ENCODE data around the gene RALGPS2. TPM values are rescaled to one million over a fixed set of nuclear protein-coding genes. Genes with fewer than 3 reads are reported as not detected.
A peak's percentile ranks its signal among the peaks of the same experiment; 100 is the strongest.

The RALGPS2 gene
- total and polyA plus RNA-seq, 9 of the 15 experiments (the other 6 are each of a cell fraction or from before 2014, with no cell fraction given), result 0.28 to 6.5 (median 2.6) TPM

DNA sequence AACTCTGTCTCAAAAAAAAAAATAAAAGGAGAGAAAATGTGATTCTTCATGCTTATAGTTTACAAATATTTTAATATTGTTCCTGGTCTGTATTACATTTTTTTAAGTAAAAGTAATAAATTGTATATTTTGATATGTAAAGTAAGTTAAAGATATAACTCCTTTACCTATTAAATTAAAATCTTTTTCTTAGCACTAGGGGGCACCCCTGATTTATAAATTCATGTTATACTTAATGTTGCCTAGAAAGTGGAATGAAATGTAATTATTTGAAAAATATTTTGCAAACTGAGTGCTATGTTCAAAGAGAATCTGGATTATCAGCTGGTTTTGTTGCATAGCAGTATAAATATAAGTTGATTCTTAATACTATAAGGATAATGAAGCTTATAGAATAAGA is 49.2 kb downstream of the RALGPS2 start (continued):
- TF ChIP-seq, protein P1, sequence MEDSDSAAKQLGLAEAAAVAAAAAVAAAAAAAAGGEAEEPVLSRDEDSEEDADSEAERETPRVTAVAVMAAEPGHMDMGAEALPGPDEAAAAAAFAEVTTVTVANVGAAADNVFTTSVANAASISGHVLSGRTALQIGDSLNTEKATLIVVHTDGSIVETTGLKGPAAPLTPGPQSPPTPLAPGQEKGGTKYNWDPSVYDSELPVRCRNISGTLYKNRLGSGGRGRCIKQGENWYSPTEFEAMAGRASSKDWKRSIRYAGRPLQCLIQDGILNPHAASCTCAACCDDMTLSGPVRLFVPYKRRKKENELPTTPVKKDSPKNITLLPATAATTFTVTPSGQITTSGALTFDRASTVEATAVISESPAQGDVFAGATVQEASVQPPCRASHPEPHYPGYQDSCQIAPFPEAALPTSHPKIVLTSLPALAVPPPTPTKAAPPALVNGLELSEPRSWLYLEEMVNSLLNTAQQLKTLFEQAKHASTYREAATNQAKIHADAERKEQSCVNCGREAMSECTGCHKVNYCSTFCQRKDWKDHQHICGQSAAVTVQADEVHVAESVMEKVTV (CRISPR knock-in tag; IDR thresholded peaks at IDR 0.05), result peak; percentile 51; the same call in 1 of the 2 replicates

DNA sequence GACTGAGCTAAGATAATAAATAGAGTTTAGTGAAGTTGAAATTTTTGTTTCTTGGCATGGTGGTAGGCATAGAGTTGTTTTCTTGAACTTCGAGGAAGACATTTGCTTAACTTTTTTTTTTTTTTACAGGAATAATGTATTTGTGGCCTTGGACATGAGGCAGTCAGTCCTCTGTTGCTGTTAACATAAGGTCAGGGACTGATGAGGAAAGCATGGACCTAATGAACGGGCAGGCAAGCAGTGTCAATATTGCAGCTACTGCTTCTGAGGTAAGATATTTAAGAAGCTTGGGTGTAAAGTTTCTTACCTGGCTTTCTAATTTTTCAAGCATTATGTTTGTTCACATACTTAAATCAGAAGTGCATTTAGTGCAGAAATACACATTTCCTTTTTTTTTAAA is 51.5 kb downstream of the RALGPS2 start:
- H3K36me3 ChIP-seq (ENCODE audit: control insufficient read depth, insufficient read depth, low read length), result no peaks in the 10 kb centered on the region
- no peaks in the 10 kb centered on the region for H3K4me1 ChIP-seq (replicated peaks in 1 of 2; ENCODE audit: control insufficient read depth in 2 of 2, insufficient read depth in 2 of 2, low read length in 2 of 2)
- no peak overlapping the region for H2AFZ ChIP-seq (ENCODE audit: low read depth, low read length)
- H3K27me3 ChIP-seq (ENCODE audit: control insufficient read depth in 2 of 2, insufficient read depth in 2 of 2, low read length in 2 of 2), result no peaks in the 10 kb centered on the region
- in situ Hi-C loops (cut with MboI), result no loop called here
- H3K27ac ChIP-seq (ENCODE audit: extremely low read depth, low read depth, low read length), result no peak overlapping the region
- DNase-seq (ENCODE audit: extremely low read depth in 1 of 4, low spot score in 3 of 4) (no peak), ATAC-seq (no peak), FAIRE-seq (no peak)
- intact Hi-C loops (cut with micrococcal nuclease), result no loop called here
- H3K9me3 ChIP-seq (replicated peaks; ENCODE audit: control insufficient read depth, insufficient read depth, low read depth, low read length), result no peaks in the 10 kb centered on the region; the same call in 1 of the 2 replicates
- no peak overlapping the region for H3K4me2 ChIP-seq (ENCODE audit: insufficient read depth, low read length)
- no peaks in the 10 kb centered on the region for H4K20me1 ChIP-seq (replicated peaks; ENCODE audit: control insufficient read depth, insufficient read depth, low read length)
- no peak for TF ChIP-seq PPARD (CRISPR knock-in tag; IDR thresholded peaks at IDR 0.05)
- TF ChIP-seq SNIP1 (IDR thresholded peaks at IDR 0.05; ENCODE audit: low read depth), result no peak
- TF ChIP-seq ZNF696 (CRISPR knock-in tag; conservative IDR thresholded peaks at IDR 0.05), result no peak
- TF ChIP-seq, protein P2, sequence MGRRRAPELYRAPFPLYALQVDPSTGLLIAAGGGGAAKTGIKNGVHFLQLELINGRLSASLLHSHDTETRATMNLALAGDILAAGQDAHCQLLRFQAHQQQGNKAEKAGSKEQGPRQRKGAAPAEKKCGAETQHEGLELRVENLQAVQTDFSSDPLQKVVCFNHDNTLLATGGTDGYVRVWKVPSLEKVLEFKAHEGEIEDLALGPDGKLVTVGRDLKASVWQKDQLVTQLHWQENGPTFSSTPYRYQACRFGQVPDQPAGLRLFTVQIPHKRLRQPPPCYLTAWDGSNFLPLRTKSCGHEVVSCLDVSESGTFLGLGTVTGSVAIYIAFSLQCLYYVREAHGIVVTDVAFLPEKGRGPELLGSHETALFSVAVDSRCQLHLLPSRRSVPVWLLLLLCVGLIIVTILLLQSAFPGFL (CRISPR knock-in tag; IDR thresholded peaks at IDR 0.05), result no peak
- TF ChIP-seq GABPB2 (CRISPR knock-in tag; conservative IDR thresholded peaks at IDR 0.05), result no peak
- TF ChIP-seq NR2C2 (CRISPR knock-in tag; IDR thresholded peaks at IDR 0.05), result no peak
- no peak for TF ChIP-seq NR2C2 (tag; IDR thresholded peaks at IDR 0.05)
- no peak for TF ChIP-seq ZNF436 (CRISPR knock-in tag; IDR thresholded peaks at IDR 0.05)
- no peak for TF ChIP-seq PYGO2 (tag; IDR thresholded peaks at IDR 0.05)
- no peak for TF ChIP-seq NUFIP1 (IDR thresholded peaks at IDR 0.05; ENCODE audit: partially characterized antibody)
- TF ChIP-seq ZNF778 (CRISPR knock-in tag; IDR thresholded peaks at IDR 0.05), result no peak
- no peak for TF ChIP-seq ZNF668 (CRISPR knock-in tag; IDR thresholded peaks at IDR 0.05)
- ChIA-PET POLR2A (interaction anchor here (0.6 kb wide), 1 partner anchor 1499 kb away, joined by 3 read pairs; no protein-coding TSS in a partner anchor), CTCF (ENCODE audit: low intra/inter-chr PET ratio) (interaction anchor here (0.6 kb wide), 1 partner anchor 1038 kb away, joined by 3 read pairs; no protein-coding TSS in a partner anchor)
- H3K4me3 ChIP-seq, result no peak overlapping the region
- no peaks in the 10 kb centered on the region for H3K79me2 ChIP-seq (ENCODE audit: control insufficient read depth, insufficient read depth, low read length)
- no TSS peak for BruUV-seq (replicated peaks)
- H3K9me1 ChIP-seq (ENCODE audit: control insufficient read depth, insufficient read depth, low read length), result no peaks in the 10 kb centered on the region
- no peak overlapping the region for H3K9ac ChIP-seq (ENCODE audit: insufficient read depth in 1 of 2, low read depth in 2 of 2, low read length in 2 of 2)
- 6% methylated on average over 2 of the region's 2 CpGs for WGBS (ENCODE audit: insufficient coverage, low coverage, missing lambda C conversion rate)
